Measurements from ENCODE around the gene GRAP2.

- TF ChIP-seq CTCF (IDR thresholded peaks at IDR 0.05; ENCODE audit: insufficient read depth, low read length) (no peak), POLR2AphosphoS5 (IDR thresholded peaks at IDR 0.05; ENCODE audit: low read depth) (no peak), GABPA (IDR thresholded peaks at IDR 0.05; ENCODE audit: low read depth) (no peak), REST (IDR thresholded peaks at IDR 0.05; ENCODE audit: insufficient replicate concordance, low read depth) (no peak), SPI1 (IDR thresholded peaks at IDR 0.05; ENCODE audit: borderline replicate concordance, low read depth) (no peak)
Measured at GRCh38 chr22:39947220-39948216, 46.6 kb downstream of the GRAP2 start.
